HCT116 (cell line): ENCODE results near the gene CTCF. TPM values are rescaled to one million over a fixed set of nuclear protein-coding genes. Genes with fewer than 3 reads are reported as not detected.

ENCODE experiments used
- ATAC-seq: fragments of 200-7000 bp; cut with Tn5 transposase; 2 replicates; pipeline ENCODE4 v1.9.1; 2020; ENCODE audit warnings: mild to moderate bottlenecking, moderate library complexity
- BruUV-seq: library from RNA; stranded (reverse); fragments of 400-500 nt; replicated peaks from 2 replicates; lab custom pipeline; 2021; lab: Mats Ljungman, UMichigan
- CTCF ChIA-PET: fragments of 300-600 bp; sonication (Branson Sonifier 250); formaldehyde crosslinking; loops from one replicate; lab custom pipeline; 2021; ENCODE audit warnings: antibody characterized with exemption; lab: Charles Lee
- POLR2A ChIA-PET: fragments of 300-600, 350-600 bp; sonication (Branson Sonifier 250); formaldehyde crosslinking; loops from one replicate; lab custom pipeline; 2021; ENCODE audit warnings: antibody characterized with exemption; lab: Charles Lee
- RAD21 ChIA-PET, 2 experiments: fragments of 300-600 bp; sonication (Branson Sonifier 250); formaldehyde crosslinking; loops; one replicate each; lab custom pipeline; 2023; ENCODE audit warnings: low total read pairs in 2 of 2; ENCODE audit not compliant: uncharacterized antibody in 2 of 2, unreplicated experiment in 2 of 2, low non-redundant PET in 1 of 2; lab: Charles Lee
- DNase-seq: peaks from one replicate; pipeline ENCODE4 v3.0.0-alpha.2; 2010; ENCODE audit warnings: low read depth, low spot score
- H2AFZ ChIP-seq: fragments of 200-600 bp; shearing (Covaris generic), sonication (generic); 2 replicates; pipeline ENCODE4 v1.6.1; 2017; ENCODE audit warnings: low read depth, mixed run types, mixed read lengths, antibody characterized with exemption, low read length; ENCODE audit not compliant: poor library complexity, severe bottlenecking
- H3K27ac ChIP-seq: 2 replicates; pipeline ENCODE4 v1.5.1; 2012; ENCODE audit warnings: low read depth, low read length
- H3K27me3 ChIP-seq: fragments of 200-600 bp; sonication (generic); 2 replicates; pipeline ENCODE4 v1.6.1; 2016; ENCODE audit warnings: mixed run types, low read length, mixed read lengths; ENCODE audit not compliant: insufficient read depth
- H3K36me3 ChIP-seq, 2 experiments: fragments of 200-500 bp in 1 of 2; fragments of 200-600 bp in 1 of 2; sonication (Bioruptor generic) in 1 of 2; sonication (generic) in 1 of 2; 2 replicates each; pipeline versions ENCODE4 v1.5.1 to v1.6.1; 2014 to 2016; ENCODE audit warnings: low read length in 2 of 2, inconsistent platforms in 1 of 2, mixed read lengths in 1 of 2, mixed run types in 1 of 2; ENCODE audit not compliant: insufficient read depth in 2 of 2, control insufficient read depth in 1 of 2
- H3K4me1 ChIP-seq, 2 experiments: fragments of 200-600 bp in 1 of 2; sonication (generic) in 1 of 2; 2 replicates each; pipeline versions ENCODE4 v1.5.1 to v1.6.1; 2012 to 2017; ENCODE audit warnings: low read length in 2 of 2, inconsistent platforms in 1 of 2, mild to moderate bottlenecking in 1 of 2, mixed read lengths in 1 of 2, mixed run types in 1 of 2, moderate library complexity in 1 of 2; ENCODE audit not compliant: insufficient read depth in 2 of 2, control insufficient read depth in 1 of 2
- H3K4me2 ChIP-seq: fragments of 200-600 bp; sonication (generic); 2 replicates; pipeline ENCODE4 v1.6.1; 2017; ENCODE audit warnings: mixed run types, low read length, mixed read lengths
- H3K4me3 ChIP-seq, 2 experiments: fragments of 200-600 bp in 1 of 2; sonication (generic) in 1 of 2; replicated peaks in 1 of 2; 2 replicates each; pipeline ENCODE4 v1.5.1; 2011 to 2016; ENCODE audit warnings: low read length in 2 of 2, control low read depth in 1 of 2, low read depth in 1 of 2, mild to moderate bottlenecking in 1 of 2, mixed read lengths in 1 of 2, mixed run types in 1 of 2
- H3K79me2 ChIP-seq: fragments of 200-600 bp; sonication (generic); 2 replicates; pipeline ENCODE4 v1.6.1; 2017; ENCODE audit warnings: mild to moderate bottlenecking, mixed run types, low read length, moderate library complexity, mixed read lengths; ENCODE audit not compliant: insufficient read depth
- H3K9ac ChIP-seq: fragments of 200-600 bp; sonication (generic); 2 replicates; pipeline ENCODE4 v1.6.1; 2016; ENCODE audit warnings: low read length, mixed read lengths
- H3K9me2 ChIP-seq: fragments of 200-600 bp; sonication (generic), shearing (Covaris generic); 2 replicates; pipeline ENCODE4 v1.6.1; 2017; ENCODE audit warnings: mixed run types, mild to moderate bottlenecking, moderate library complexity; ENCODE audit not compliant: insufficient read depth
- H3K9me3 ChIP-seq, 2 experiments: fragments of 200-500 bp in 1 of 2; fragments of 200-600 bp in 1 of 2; sonication (Bioruptor generic) in 1 of 2; sonication (generic) in 1 of 2; 2 replicates each; pipeline ENCODE4 v1.6.1; 2014 to 2017; ENCODE audit warnings: low read length in 2 of 2, mixed read lengths in 2 of 2, inconsistent platforms in 1 of 2, low read depth in 1 of 2, mild to moderate bottlenecking in 1 of 2, mixed run types in 1 of 2, moderate library complexity in 1 of 2; ENCODE audit not compliant: control insufficient read depth in 1 of 2, insufficient read depth in 1 of 2
- H4K20me1 ChIP-seq: fragments of 200-600 bp; sonication (generic), shearing (Covaris generic); 2 replicates; pipeline ENCODE4 v1.6.1; 2017; ENCODE audit warnings: mixed run types, mild to moderate bottlenecking, moderate library complexity; ENCODE audit not compliant: insufficient read depth
- ATF3 ChIP-seq: IDR thresholded peaks from 2 replicates; pipeline ENCODE4 v1.6.1; 2012
- CBX3 ChIP-seq: IDR thresholded peaks from 2 replicates; pipeline ENCODE4 v1.6.1; 2012; ENCODE audit warnings: low read depth
- CEBPB ChIP-seq: IDR thresholded peaks from 2 replicates; pipeline ENCODE4 v1.6.1; 2012; ENCODE audit warnings: low read depth
- EGR1 ChIP-seq: IDR thresholded peaks from 2 replicates; pipeline ENCODE4 v1.6.1; 2012; ENCODE audit warnings: low read depth
- ELF1 ChIP-seq: IDR thresholded peaks from 2 replicates; pipeline ENCODE4 v1.6.1; 2012; ENCODE audit warnings: low read depth, borderline replicate concordance
- FOSL1 ChIP-seq: IDR thresholded peaks from 2 replicates; pipeline ENCODE4 v1.6.1; 2012; ENCODE audit warnings: low read depth
- JUND ChIP-seq: IDR thresholded peaks from 2 replicates; pipeline ENCODE4 v1.6.1; 2012
- MAX ChIP-seq: IDR thresholded peaks from 2 replicates; pipeline ENCODE4 v1.6.1; 2012
- POLR2A ChIP-seq: IDR thresholded peaks from 2 replicates; pipeline ENCODE4 v1.7.0; 2011; ENCODE audit warnings: borderline replicate concordance; ENCODE audit not compliant: insufficient read depth, insufficient read length; ENCODE audit errors: extremely low read depth
- RAD21 ChIP-seq: IDR thresholded peaks from 2 replicates; pipeline ENCODE4 v1.6.1; 2012; ENCODE audit warnings: low read depth, mild to moderate bottlenecking
- SIN3A ChIP-seq: IDR thresholded peaks from 2 replicates; pipeline ENCODE4 v1.6.1; 2012; ENCODE audit warnings: low read depth
- SP1 ChIP-seq: IDR thresholded peaks from 2 replicates; pipeline ENCODE4 v1.6.1; 2012; ENCODE audit warnings: low read depth
- TCF7L2 ChIP-seq: IDR thresholded peaks from 2 replicates; pipeline ENCODE4 v1.7.0; 2011; ENCODE audit warnings: borderline replicate concordance, inconsistent platforms; ENCODE audit not compliant: insufficient read depth, insufficient read length; ENCODE audit errors: extremely low read depth
- ZFX ChIP-seq: fragments of 450-650 bp; IDR thresholded peaks from 2 replicates; pipeline ENCODE4 v1.6.1; 2017
- ZNF274 ChIP-seq: fragments of 200-500 bp; sonication (Bioruptor generic); IDR thresholded peaks from 2 replicates; pipeline ENCODE4 v1.6.1; 2014; ENCODE audit warnings: mild to moderate bottlenecking, low read depth, low read length, inconsistent platforms
- intact Hi-C: fragments of 100-400 bp; cut with micrococcal nuclease; formaldehyde crosslinking; loops from 2 replicates; pipeline ENCODE4 v1.10.0; 2022
- total RNA-seq: library from RNA; stranded (reverse); gene quantifications from one replicate; pipeline ENCODE4 v1.2.1, GENCODE V29; 2021; ENCODE audit not compliant: unreplicated experiment
- TF ChIP-seq, protein P1 (sequence below): IDR thresholded peaks from 2 replicates; pipeline ENCODE4 v1.6.1; 2011; ENCODE audit warnings: mild to moderate bottlenecking, low read length, moderate library complexity; ENCODE audit not compliant: insufficient replicate concordance; ENCODE audit errors: extremely low read depth

CTCF gene
- total RNA-seq, 1 experiment from 2014 or later: 48.3 TPM

GRCh38 chr16:67676516-67676915 is 114.2 kb downstream of the CTCF start:
- ChIA-PET RAD21 (no interaction called here), CTCF (interaction anchor here (2.0 kb wide), 1 partner anchor 155 kb away, joined by 5 read pairs; no protein-coding TSS in a partner anchor)
- DNase-seq: no peak

DNA sequence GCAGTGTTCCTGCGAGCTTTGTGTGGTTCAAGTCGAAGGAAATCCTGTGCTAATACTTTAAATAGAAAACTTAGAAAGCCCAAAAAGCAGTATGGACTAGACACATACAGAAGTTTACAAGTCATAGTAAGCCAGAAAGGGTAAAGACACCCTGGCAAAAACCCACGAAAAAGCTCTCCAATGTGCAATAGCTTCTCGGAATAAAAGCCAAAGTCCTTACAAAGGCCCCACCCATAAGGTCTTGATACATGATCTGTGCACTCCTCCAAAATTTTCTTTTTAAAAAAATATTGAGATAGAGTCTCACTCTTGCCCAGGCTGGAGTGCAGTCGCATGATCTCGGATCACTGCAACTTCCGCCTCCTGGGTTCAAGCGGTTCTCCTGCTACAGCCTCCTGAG is 114.6 kb downstream of the CTCF start:
- DNase-seq: no peak
- CTCF ChIA-PET: interaction anchor here (2.0 kb wide), 1 partner anchor 156 kb away, joined by 5 read pairs; no protein-coding TSS in a partner anchor
- H3K4me2 ChIP-seq: no peak overlapping the region

More at GRCh38 chr16:67676516-67676915, 114.2 kb downstream of the CTCF start:
- intact Hi-C loops: no loop called here
- Histone ChIP-seq H3K4me2 (no peak overlapping the region), H3K4me3 (no peak overlapping the region), H3K27ac (no peak overlapping the region), H3K9me3 (no peaks in the 10 kb centered on the region), H3K9me2 (no peaks in the 10 kb centered on the region), H3K4me1 (peaks cover 0 to 5% of the 10 kb centered on the region in 2 experiments; a peak in 2 of 4 replicates), H2AFZ (no peak overlapping the region), H3K27me3 (no peaks in the 10 kb centered on the region), H4K20me1 (no peaks in the 10 kb centered on the region), H3K79me2 (no peaks in the 10 kb centered on the region), H3K9ac (no peak overlapping the region), H3K36me3 (no peaks in the 10 kb centered on the region; a peak in 1 of 4 replicates)
- no peak for ATAC-seq
- POLR2A ChIA-PET: no interaction called here
- BruUV-seq: no TSS peak
- TF ChIP-seq ELF1 (no peak), POLR2A (no peak), JUND (no peak), CBX3 (no peak), SP1 (no peak), TCF7L2 (no peak), RAD21 (no peak), FOSL1 (no peak)

More for the DNA sequence above, 114.6 kb downstream of the CTCF start:
- Histone ChIP-seq H3K79me2 (no peaks in the 10 kb centered on the region), H3K9ac (no peak overlapping the region), H4K20me1 (no peaks in the 10 kb centered on the region), H3K36me3 (no peaks in the 10 kb centered on the region; a peak in 1 of 4 replicates), H3K9me3 (no peaks in the 10 kb centered on the region), H3K4me1 (peaks cover 0 to 5% of the 10 kb centered on the region in 2 experiments; a peak in 2 of 4 replicates), H3K4me3 (no peak overlapping the region), H3K27me3 (no peaks in the 10 kb centered on the region), H3K27ac (no peak overlapping the region), H2AFZ (no peak overlapping the region), H3K9me2 (no peaks in the 10 kb centered on the region)
- TF ChIP-seq CBX3: no peak
- TF ChIP-seq EGR1: no peak
- TF ChIP-seq CEBPB: no peak
- no peak for TF ChIP-seq POLR2A
- TF ChIP-seq ATF3: no peak
- TF ChIP-seq ZNF274: no peak
- TF ChIP-seq JUND: no peak
- no peak for TF ChIP-seq MAX
- no peak for TF ChIP-seq RAD21
- TF ChIP-seq SIN3A: no peak
- no peak for TF ChIP-seq SP1
- no peak for TF ChIP-seq ZFX
- TF ChIP-seq, protein P1, sequence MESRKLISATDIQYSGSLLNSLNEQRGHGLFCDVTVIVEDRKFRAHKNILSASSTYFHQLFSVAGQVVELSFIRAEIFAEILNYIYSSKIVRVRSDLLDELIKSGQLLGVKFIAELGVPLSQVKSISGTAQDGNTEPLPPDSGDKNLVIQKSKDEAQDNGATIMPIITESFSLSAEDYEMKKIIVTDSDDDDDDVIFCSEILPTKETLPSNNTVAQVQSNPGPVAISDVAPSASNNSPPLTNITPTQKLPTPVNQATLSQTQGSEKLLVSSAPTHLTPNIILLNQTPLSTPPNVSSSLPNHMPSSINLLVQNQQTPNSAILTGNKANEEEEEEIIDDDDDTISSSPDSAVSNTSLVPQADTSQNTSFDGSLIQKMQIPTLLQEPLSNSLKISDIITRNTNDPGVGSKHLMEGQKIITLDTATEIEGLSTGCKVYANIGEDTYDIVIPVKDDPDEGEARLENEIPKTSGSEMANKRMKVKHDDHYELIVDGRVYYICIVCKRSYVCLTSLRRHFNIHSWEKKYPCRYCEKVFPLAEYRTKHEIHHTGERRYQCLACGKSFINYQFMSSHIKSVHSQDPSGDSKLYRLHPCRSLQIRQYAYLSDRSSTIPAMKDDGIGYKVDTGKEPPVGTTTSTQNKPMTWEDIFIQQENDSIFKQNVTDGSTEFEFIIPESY: no peak
- ChIA-PET POLR2A (no interaction called here), RAD21 (no interaction called here)
- ATAC-seq: no peak
- intact Hi-C loops: no loop called here
- BruUV-seq: no TSS peak
